ENCODE measurements around the gene ST6GALNAC2. TPM values are rescaled to one million over a fixed set of nuclear protein-coding genes. Genes with fewer than 3 reads are reported as not detected.

The ST6GALNAC2 gene
- total and polyA plus RNA-seq, 12 donors = 1.5 to 8.4 (median 5.7) TPM

DNA sequence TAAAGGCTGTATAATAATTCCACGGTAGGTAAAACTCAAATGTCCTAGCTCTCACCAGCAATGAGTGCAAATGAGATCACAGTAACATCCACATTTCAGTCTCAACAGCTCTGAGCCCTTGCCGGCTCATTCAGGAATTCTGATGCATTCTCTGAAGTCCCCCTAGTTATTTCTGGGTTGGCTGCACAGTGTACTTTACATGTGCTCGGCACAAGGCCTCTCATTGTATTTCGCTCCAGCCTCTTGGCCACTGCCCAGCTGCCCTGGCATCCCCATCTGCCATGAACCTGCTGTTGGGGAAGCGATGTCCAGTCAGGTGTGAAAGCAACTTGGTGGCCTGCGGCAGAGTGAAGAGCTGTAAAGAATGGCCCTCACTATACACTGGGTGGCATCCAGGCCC is 31.5 kb downstream of the ST6GALNAC2 start:
- H3K27me3 ChIP-seq = no peaks in the 10 kb centered on the region
- no peaks in the 10 kb centered on the region for H3K9me3 ChIP-seq
- intact Hi-C loops (cut with DNase I) = loop anchor here in 3 of 10 donors (10.0 kb wide), 2 partner anchors 71 to 161 kb away; partner anchors contain the start of gene MXRA7 (in 1 of the 3)
- no peak overlapping the region for H3K4me3 ChIP-seq
- ATAC-seq = peak in 3 of 8 donors; percentile 12 to 52 (median 33)
- TF ChIP-seq, protein P1, sequence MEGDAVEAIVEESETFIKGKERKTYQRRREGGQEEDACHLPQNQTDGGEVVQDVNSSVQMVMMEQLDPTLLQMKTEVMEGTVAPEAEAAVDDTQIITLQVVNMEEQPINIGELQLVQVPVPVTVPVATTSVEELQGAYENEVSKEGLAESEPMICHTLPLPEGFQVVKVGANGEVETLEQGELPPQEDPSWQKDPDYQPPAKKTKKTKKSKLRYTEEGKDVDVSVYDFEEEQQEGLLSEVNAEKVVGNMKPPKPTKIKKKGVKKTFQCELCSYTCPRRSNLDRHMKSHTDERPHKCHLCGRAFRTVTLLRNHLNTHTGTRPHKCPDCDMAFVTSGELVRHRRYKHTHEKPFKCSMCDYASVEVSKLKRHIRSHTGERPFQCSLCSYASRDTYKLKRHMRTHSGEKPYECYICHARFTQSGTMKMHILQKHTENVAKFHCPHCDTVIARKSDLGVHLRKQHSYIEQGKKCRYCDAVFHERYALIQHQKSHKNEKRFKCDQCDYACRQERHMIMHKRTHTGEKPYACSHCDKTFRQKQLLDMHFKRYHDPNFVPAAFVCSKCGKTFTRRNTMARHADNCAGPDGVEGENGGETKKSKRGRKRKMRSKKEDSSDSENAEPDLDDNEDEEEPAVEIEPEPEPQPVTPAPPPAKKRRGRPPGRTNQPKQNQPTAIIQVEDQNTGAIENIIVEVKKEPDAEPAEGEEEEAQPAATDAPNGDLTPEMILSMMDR (IDR thresholded peaks at IDR 0.05) = no peak
- peak overlapping the region in 8 of 10 donors; percentile 16 to 76 (median 46) for H3K27ac ChIP-seq
- 47 to 53% methylated on average over 6 of the region's 6 CpGs for WGBS, 2 donors
- H3K36me3 ChIP-seq = peaks cover 0 to under 1% (median 0%) of the 10 kb centered on the region in 9 donors
- peaks cover 5 to 48% (median 38%) of the 10 kb centered on the region in 9 donors for H3K4me1 ChIP-seq
- peak in 1 of 2 donors; percentile 61 for DNase-seq

DNA sequence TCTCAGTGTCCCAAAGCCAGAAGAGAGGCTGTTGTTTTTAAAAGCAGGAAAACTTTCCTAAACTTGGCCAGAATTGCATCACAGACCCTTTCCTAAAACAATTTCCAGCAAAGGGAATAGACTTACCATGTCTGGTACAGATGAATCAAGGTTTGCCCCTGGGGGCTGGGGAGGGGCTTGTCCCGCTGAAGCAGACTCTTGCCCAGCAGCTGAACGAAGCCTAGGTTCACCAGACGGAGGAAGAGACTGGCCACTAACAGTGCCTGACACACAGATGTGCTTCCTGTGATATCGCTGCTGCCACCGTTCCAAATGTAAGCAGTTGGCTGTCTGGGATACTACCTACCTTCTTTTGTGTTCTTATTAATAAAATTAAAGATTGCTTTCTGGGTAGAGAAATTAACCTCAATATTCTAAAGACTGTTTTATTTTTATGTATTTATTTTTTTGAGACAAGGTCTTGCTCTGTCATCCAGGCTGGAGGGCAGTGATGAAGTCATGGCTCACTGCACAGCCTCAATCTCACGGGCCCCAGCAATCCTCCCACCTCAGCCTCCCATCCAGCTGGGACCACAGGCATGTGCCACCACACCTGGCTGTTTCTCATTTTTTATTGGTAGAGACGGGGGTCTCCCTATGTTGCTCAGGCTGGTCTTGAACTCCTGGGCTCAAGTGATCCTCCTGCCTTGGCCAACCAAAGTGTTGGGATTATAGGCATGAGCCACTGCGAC is 32.3 kb downstream of the ST6GALNAC2 start:
- Histone ChIP-seq H3K4me3 (no peak overlapping the region), H3K4me1 (peaks cover 5 to 41% (median 33%) of the 10 kb centered on the region in 9 donors), H3K36me3 (no peaks in the 10 kb centered on the region), H3K27ac (peak overlapping the region in 7 of 10 donors; percentile 16 to 76 (median 58)), H3K9me3 (no peaks in the 10 kb centered on the region), H3K27me3 (no peaks in the 10 kb centered on the region)
- TF ChIP-seq, protein P1 (IDR thresholded peaks at IDR 0.05) = no peak
- ATAC-seq (no peak), DNase-seq (no peak)
- 85 to 87% methylated on average over 8 of the region's 8 CpGs for WGBS, 2 donors
- intact Hi-C loops (cut with DNase I) = loop anchor here in 3 of 10 donors (10.0 kb wide), 2 partner anchors 71 to 161 kb away; partner anchors contain the start of gene MXRA7 (in 1 of the 3)

DNA sequence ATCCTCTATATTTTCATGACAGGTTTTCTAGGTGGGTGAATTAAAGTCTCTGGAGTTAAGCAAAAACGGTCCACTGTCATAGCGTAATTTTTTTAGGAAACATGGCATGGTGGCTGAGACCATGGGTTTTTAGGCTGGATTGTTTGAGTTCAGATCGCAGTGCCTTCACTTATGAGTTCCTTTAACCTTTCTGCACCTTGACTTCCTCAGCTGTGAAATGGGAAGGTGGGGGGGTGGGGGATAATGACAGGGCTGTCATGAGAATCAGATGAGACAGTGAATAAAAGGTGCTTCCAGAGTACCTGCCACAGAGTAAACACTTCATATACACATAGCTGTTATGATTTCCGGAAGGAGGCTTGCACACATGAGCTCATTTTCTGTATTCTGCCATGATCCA is 34.0 kb downstream of the ST6GALNAC2 start:
- intact Hi-C loops (cut with DNase I) = loop anchor here in 3 of 10 donors (10.0 kb wide), 2 partner anchors 73 to 163 kb away; partner anchors contain the start of gene MXRA7 (in 1 of the 3)
- H3K36me3 ChIP-seq = no peaks in the 10 kb centered on the region
- TF ChIP-seq, protein P1 (IDR thresholded peaks at IDR 0.05) = no peak
- no peaks in the 10 kb centered on the region for H3K27me3 ChIP-seq
- H3K4me3 ChIP-seq = no peak overlapping the region
- WGBS, 2 donors = 90 to 92% methylated on average over 4 of the region's 4 CpGs
- peaks cover 11 to 43% (median 32%) of the 10 kb centered on the region in 9 donors for H3K4me1 ChIP-seq
- ATAC-seq = no peak
- no peak for DNase-seq
- peak overlapping the region in 1 of 10 donors; percentile 35 for H3K27ac ChIP-seq
- H3K9me3 ChIP-seq = no peaks in the 10 kb centered on the region

DNA sequence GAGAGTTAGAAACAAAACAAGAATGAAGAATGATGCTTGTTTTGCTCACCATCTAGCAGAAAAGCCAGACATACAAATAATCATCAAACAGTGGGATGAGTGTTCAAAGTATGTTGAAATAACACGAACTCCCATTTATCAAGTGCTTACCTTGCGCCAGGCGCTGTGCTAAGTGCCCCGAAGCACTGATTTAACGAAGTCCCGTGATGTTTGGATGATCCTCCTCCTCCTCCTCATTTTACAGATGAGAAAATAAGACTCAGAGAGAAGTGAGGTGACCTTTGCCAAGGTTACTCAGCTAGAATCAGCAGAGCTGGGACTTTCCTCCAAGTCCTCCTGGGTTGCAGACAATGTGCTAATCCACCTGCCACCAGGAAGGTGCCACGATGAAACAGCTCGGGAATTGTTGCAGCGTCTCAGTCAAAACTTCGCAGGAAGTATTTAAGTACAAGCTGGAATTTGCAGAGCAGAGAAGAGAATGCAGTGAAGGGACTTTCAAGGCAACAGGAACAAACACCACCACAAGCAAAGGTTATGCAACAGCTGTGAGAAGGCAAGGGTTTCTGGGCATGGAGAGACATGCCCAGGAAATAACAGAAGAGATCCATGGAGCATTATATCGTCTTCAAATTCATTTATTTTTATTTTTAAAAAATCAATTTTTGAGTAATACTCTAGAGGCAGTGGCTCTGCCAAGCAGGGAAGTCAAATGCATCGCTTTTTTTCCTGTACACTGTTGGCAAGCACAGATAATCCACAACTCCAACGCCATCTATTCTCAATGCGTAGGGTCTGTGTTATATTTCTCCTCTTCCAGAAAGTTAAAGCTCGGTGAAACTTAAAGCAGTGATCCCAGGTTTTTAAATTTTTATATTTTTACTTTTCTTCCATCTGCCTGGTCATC is 34.7 kb downstream of the ST6GALNAC2 start:
- Histone ChIP-seq H3K27ac (peak overlapping the region in 2 of 10 donors; percentile 35), H3K27me3 (no peaks in the 10 kb centered on the region), H3K9me3 (no peaks in the 10 kb centered on the region), H3K36me3 (no peaks in the 10 kb centered on the region), H3K4me1 (peaks cover 14 to 46% (median 34%) of the 10 kb centered on the region in 9 donors), H3K4me3 (peak overlapping the region in 1 of 10 donors; percentile 19)
- 69 to 71% methylated on average over 15 of the region's 15 CpGs for WGBS, 2 donors
- TF ChIP-seq, protein P1 (IDR thresholded peaks at IDR 0.05) = no peak
- intact Hi-C loops (cut with DNase I) = loop anchor here in 3 of 10 donors (10.0 kb wide), 2 partner anchors 74 to 164 kb away; partner anchors contain the start of gene MXRA7 (in 1 of the 3)
- DNase-seq (no peak), ATAC-seq (no peak)
